ENCODE measurements around the gene GRID2.

DNA sequence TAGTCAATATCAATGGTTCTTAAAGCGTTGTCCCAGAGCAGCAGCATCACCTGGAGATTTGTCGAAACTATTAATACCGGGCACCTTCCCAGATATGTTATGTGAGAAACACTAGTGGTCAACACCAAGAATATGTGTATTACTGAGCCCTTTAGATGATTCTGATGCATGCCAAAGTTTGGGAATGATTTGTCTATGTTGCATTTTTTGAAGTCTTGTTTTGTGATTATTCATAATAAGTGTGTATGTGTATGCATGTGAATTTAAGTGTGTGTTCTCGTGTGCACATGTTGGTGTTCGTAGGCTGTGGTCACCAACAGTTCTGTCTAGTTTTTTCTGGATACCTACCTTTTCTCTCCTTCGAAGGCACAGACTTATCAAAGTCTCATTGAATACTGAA, 749.4 kb downstream of the GRID2 start:
- TF ChIP-seq, protein P1, sequence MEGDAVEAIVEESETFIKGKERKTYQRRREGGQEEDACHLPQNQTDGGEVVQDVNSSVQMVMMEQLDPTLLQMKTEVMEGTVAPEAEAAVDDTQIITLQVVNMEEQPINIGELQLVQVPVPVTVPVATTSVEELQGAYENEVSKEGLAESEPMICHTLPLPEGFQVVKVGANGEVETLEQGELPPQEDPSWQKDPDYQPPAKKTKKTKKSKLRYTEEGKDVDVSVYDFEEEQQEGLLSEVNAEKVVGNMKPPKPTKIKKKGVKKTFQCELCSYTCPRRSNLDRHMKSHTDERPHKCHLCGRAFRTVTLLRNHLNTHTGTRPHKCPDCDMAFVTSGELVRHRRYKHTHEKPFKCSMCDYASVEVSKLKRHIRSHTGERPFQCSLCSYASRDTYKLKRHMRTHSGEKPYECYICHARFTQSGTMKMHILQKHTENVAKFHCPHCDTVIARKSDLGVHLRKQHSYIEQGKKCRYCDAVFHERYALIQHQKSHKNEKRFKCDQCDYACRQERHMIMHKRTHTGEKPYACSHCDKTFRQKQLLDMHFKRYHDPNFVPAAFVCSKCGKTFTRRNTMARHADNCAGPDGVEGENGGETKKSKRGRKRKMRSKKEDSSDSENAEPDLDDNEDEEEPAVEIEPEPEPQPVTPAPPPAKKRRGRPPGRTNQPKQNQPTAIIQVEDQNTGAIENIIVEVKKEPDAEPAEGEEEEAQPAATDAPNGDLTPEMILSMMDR (optimal IDR thresholded peaks at IDR 0.05 in 1 of 3, IDR thresholded peaks at IDR 0.05 in 1 of 3, conservative IDR thresholded peaks at IDR 0.05 in 1 of 3; ENCODE audit: extremely low read depth in 1 of 3, insufficient read depth in 2 of 3, low read length in 3 of 3), result no peak
- TF ChIP-seq EZH2 (IDR thresholded peaks at IDR 0.05; ENCODE audit: low read length), result no peak
